Measurements from ENCODE around the gene RITA1.

RITA1 gene

DNA sequence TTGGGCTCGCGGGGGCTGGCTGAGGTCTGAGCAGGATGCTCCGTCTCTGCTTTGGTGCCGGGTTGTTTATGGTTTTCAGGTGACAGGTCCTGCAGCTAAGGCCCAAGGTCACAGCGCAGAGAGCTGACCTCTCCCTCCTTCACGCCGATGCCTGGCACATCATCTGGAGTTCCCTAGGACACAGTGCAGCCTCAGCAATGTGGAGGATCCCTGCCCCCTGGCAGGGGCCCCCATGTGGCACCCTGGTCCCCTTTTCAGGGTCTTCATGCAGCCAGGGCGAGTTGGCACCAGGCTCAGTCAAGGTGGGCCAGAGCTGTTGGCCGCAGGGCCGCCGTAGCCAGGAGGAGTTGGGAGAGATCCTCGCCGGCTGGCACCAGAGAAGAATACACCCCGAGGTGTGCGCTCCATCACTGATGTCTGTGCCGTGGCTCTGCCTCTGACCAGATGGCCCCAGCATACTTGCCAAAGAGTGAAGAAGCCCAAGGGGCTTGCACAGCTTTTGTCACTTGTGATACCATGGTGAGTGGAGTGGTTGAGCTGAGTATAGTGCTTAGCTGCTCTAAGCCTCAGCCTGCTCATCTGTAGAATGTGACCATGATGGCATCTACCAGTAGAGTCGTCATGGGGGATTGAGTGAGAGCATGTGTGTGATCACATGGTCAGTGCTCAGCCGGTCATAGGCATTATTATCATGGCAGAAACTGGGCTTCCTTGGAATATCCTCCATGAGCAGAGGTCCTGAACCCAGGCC, 46.7 kb downstream of the RITA1 start:
- DNase-seq, result no peak

- peak; percentile 97 for DNase-seq
These were observed 47.5 kb downstream of the RITA1 start for GRCh38 chr12:113232840-113233585.

DNA sequence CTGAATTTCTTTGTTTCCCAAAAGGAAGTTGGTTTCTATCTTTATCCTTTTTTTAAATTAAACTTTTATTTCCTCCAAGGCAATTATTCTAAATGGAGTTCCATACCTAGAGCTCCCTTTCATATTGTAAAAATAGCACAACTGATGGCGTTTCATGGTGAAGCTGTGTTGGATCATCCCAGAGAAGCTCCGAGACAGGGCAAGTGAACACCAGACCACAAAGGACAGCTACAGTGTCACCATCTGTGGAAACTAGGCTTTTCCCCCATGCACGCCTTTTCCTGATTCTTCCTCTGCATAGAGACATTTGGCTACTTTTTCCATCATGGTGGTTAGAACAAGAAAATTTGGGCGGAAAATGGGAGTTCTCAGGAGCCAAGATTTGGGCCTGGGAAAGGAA, 48.4 kb downstream of the RITA1 start:
- no peak for DNase-seq

GRCh38 chr12:113234483-113234882, 49.0 kb downstream of the RITA1 start:
- no peak for DNase-seq

DNA sequence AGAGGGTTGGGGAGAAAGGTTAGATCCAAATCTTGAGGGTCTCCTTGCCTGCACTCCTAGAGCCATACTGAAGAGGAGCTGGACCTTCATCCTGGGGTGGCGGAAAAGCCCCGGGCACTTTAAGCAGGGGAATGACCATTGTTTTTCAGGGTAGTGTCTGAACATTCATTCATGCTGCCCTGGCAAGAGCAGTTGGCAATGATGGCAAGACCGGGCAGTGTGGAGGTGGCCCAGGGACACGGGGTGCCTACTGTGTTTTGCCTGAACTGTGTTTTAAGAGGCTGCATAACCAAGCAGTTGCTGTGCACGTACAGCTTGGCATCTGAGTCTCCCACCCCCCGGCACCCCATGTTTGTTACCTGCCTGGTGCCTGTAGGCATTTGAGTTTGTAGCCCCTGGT, 50.5 kb downstream of the RITA1 start:
- no peak for DNase-seq

DNA sequence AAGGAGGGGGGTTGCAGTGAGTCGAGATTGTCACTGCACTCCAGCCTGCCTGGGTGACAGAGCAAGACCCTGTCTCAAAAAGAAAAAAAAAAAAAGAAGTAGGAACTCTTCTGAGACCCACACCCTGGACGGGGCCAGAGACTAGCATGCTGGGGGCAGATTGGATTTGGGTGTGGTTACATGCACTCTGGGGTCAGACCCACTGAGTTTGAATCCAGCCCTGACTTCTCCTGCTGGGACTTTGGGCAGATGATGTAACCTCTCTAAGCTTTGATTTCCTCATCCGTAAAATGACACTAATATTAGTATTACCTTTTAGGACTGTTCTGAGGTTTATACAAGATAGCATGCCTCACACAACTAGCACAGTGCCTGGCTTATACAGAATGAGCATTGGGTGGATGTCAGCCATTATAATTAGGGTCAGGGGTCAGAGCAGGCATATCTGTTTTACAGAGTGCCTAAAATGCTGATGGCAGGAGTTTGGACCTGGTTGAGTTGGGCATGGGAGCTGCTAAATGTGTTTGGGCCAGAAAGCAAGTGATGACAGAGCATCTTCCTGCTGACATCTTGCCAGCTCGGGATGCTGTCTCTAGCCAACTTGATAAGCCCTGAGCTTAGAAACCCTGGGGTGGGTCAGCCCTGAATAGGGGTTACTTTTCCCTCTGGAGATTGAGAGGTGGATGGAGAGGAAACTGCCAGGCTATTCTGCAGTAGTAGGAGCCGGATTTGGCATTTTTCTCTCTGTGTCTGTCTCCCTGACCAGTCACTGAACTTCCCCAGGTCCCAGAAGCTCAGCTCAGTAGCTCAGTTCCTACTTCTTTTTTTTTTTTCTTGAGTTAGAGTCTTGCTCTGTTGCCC, 51.2 kb downstream of the RITA1 start:
- DNase-seq, result no peak

DNA sequence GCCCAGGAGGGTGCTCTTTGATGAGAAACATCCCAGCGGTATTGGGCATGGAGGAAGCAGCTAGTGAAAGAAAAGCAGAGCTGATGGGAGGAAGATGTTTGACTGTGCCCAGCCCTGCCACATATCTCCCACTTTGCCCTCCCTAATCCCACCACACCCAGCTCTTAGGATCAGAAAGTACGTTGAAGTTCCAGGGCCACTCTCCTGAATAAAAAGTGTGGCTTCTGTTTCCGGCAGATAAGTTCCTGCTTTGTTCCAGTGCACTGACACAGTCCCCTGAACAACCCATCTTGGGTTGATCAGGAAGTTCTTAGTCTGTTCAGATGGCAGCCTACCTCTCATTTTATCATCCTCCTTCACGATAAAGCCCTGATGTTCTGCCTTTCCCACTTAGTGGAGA, 52.2 kb downstream of the RITA1 start:
- DNase-seq, result no peak

GRCh38 chr12:113238309-113238708, 52.8 kb downstream of the RITA1 start:
- DNase-seq, result no peak

- DNase-seq, result no peak
These were observed 53.8 kb downstream of the RITA1 start for GRCh38 chr12:113239288-113239771.

GRCh38 chr12:113239811-113240331, 54.4 kb downstream of the RITA1 start:
- DNase-seq, result no peak

DNA sequence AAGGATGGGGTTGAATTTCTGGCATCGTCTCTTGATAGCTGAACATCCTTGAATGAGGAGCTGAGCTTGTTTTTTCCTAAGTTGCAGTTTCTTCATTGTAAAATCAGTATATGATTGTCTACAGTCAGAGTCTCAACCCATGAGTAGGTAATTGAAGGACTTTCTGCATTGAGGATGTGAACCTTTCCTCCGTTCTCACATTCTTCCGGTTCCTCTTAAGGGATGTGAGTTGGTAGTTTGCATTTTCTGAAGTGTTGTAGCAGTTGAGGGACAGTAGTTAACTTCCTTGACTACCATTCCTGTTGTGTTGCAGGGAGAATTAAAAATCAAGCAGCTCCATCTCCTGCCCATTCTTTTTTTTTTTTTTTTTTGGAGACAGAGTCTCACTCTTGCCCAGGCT, 54.9 kb downstream of the RITA1 start:
- no peak for DNase-seq

GRCh38 chr12:113241191-113242025, 55.9 kb downstream of the RITA1 start:
- DNase-seq, result peak; percentile 92

Measured in NCI-H2029 (cell line).